ENCODE data around the gene MTCL3.
"Not testable (repeated sequence)": the region's sequence is repeated elsewhere in the genome, so short reads cannot be mapped to it uniquely, and the experiment has no call there.

The MTCL3 gene

GRCh38 chr6:127441881-127442280 lies 77.3 kb downstream of the MTCL3 start:
- TF ChIP-seq POLR2A (IDR thresholded peaks at IDR 0.05; ENCODE audit: extremely low read depth, insufficient read length) (no peak), MYC (IDR thresholded peaks at IDR 0.05; ENCODE audit: low read depth, low read length) (no peak)
- TF ChIP-seq, protein P1, sequence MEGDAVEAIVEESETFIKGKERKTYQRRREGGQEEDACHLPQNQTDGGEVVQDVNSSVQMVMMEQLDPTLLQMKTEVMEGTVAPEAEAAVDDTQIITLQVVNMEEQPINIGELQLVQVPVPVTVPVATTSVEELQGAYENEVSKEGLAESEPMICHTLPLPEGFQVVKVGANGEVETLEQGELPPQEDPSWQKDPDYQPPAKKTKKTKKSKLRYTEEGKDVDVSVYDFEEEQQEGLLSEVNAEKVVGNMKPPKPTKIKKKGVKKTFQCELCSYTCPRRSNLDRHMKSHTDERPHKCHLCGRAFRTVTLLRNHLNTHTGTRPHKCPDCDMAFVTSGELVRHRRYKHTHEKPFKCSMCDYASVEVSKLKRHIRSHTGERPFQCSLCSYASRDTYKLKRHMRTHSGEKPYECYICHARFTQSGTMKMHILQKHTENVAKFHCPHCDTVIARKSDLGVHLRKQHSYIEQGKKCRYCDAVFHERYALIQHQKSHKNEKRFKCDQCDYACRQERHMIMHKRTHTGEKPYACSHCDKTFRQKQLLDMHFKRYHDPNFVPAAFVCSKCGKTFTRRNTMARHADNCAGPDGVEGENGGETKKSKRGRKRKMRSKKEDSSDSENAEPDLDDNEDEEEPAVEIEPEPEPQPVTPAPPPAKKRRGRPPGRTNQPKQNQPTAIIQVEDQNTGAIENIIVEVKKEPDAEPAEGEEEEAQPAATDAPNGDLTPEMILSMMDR (IDR thresholded peaks at IDR 0.05; ENCODE audit: low read depth, low read length): no peak
- TF ChIP-seq, protein P2, sequence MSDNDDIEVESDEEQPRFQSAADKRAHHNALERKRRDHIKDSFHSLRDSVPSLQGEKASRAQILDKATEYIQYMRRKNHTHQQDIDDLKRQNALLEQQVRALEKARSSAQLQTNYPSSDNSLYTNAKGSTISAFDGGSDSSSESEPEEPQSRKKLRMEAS (IDR thresholded peaks at IDR 0.05; ENCODE audit: low read depth, low read length): no peak
- no peak for DNase-seq (ENCODE audit: low read depth)
- no peak overlapping the region for H3K4me3 ChIP-seq (ENCODE audit: low read depth, low read length)

DNA sequence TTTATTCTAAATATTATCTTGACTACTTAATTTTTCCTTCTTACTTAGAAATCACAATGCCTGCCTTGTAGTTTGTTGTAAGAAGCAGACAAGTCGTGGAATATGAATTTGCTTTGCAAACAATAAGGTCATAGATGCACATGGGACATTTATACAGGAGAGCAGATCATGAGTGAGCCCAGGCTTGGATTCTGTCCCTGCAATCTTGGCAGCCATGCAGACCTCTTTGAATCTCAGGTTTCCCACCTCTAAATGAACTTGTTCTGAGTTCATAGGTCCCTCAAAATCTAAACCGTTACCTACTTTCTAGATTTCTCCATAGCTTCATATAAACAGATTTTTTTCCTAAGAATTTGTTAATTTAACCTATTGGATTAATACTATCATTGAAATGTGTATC lies 79.4 kb downstream of the MTCL3 start:
- TF ChIP-seq, protein P2 (IDR thresholded peaks at IDR 0.05; ENCODE audit: low read depth, low read length): no peak
- TF ChIP-seq, protein P1 (IDR thresholded peaks at IDR 0.05; ENCODE audit: low read depth, low read length): no peak
- no peak for TF ChIP-seq POLR2A (IDR thresholded peaks at IDR 0.05; ENCODE audit: extremely low read depth, insufficient read length)
- no peak for TF ChIP-seq MYC (IDR thresholded peaks at IDR 0.05; ENCODE audit: low read depth, low read length)
- H3K4me3 ChIP-seq (ENCODE audit: low read depth, low read length): no peak overlapping the region
- no peak for DNase-seq (ENCODE audit: low read depth)

DNA sequence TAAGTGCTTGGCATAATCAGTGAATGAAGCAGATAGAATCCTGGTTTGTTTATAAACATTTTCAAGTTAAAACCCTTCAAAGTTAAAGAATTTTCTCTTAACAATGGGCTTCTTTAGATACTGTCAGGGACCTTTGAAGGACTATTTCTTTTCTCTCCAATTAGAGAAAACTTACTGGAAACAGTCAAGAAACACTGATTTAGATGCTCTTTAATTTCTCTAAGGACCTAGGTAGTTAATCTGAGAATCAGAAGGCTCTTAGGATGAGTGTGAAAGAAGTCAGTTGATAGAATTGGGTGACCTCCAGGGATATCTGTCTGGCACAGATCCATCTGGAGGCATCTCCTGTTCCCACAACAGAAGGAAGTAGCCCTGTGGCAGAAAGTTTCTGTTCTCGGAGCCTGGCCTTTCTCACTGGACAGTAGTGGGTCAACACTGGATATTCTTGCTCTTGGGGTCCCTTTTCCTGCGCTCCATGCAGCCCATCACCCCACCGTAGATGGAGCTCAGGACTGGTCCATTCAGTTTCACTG lies 82.5 kb downstream of the MTCL3 start:
- DNase-seq (ENCODE audit: low read depth): no peak
- no peak overlapping the region for H3K4me3 ChIP-seq (ENCODE audit: low read depth, low read length)
- TF ChIP-seq MYC (IDR thresholded peaks at IDR 0.05; ENCODE audit: low read depth, low read length) (no peak), POLR2A (IDR thresholded peaks at IDR 0.05; ENCODE audit: extremely low read depth, insufficient read length) (no peak)
- TF ChIP-seq, protein P2 (IDR thresholded peaks at IDR 0.05; ENCODE audit: low read depth, low read length): no peak
- TF ChIP-seq, protein P1 (IDR thresholded peaks at IDR 0.05; ENCODE audit: low read depth, low read length): no peak

DNA sequence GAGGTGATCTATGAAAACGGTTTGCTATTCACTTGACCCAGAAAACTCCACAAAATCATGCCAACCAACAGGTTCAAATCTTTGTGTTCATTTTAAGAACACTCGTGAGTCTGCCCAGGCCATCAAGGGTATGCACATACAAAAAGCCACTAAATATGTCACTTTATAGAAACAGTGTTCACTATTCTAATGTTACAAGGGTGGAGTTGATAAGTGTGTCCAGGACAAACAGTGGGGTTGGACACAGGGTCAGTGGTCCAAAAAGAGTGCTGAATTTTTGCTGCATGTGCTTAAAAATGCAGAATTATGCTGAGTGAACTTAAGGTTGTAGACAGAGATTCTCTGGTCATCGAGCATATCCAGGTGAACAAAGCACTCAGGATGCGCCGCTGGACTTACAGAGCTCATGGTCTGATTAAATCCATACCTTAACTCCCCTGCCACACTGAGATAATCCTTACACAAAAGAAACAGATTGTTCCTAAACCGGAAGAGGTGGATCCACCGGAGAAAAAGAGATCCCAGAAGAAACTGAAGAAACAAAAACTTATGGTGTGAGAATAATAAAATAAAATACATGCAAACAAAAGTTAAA lies 83.4 kb downstream of the MTCL3 start:
- no peak for TF ChIP-seq POLR2A (IDR thresholded peaks at IDR 0.05; ENCODE audit: extremely low read depth, insufficient read length)
- no peak for TF ChIP-seq MYC (IDR thresholded peaks at IDR 0.05; ENCODE audit: low read depth, low read length)
- TF ChIP-seq, protein P2 (IDR thresholded peaks at IDR 0.05; ENCODE audit: low read depth, low read length): no peak
- TF ChIP-seq, protein P1 (IDR thresholded peaks at IDR 0.05; ENCODE audit: low read depth, low read length): no peak
- DNase-seq (ENCODE audit: low read depth): no peak
- no peak overlapping the region for H3K4me3 ChIP-seq (ENCODE audit: low read depth, low read length)

DNA sequence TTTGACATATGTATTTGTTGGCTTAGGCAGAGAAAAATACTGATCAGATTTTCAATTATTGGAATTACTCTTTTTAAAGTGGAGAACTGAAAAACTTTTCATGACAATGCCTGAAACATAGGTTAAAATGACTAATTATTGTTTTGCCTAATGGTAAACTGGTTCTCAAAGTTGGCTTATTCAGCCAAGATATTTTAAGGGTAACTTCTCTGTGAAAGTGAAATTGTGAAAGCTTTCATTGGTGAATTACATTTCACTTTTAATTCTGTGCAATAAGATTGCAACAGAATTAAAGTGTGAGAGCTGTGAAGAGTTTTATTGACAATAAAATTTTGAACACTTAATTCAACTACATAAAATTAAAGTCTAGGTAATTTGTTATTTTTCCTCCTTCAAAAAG lies 84.5 kb downstream of the MTCL3 start:
- TF ChIP-seq POLR2A (IDR thresholded peaks at IDR 0.05; ENCODE audit: extremely low read depth, insufficient read length) (no peak), MYC (IDR thresholded peaks at IDR 0.05; ENCODE audit: low read depth, low read length) (no peak)
- TF ChIP-seq, protein P1 (IDR thresholded peaks at IDR 0.05; ENCODE audit: low read depth, low read length): no peak
- TF ChIP-seq, protein P2 (IDR thresholded peaks at IDR 0.05; ENCODE audit: low read depth, low read length): no peak
- H3K4me3 ChIP-seq (ENCODE audit: low read depth, low read length): no peak overlapping the region
- no peak for DNase-seq (ENCODE audit: low read depth)

- H3K4me3 ChIP-seq (ENCODE audit: low read depth, low read length); DNase-seq (ENCODE audit: low read depth): not testable (repeated sequence)
Observed at GRCh38 chr6:127428562-127428961, 90.6 kb downstream of the MTCL3 start.
